Smooth muscle cell (in vitro differentiated cells): Measurements from ENCODE around the gene ZMAT5. TPM values are rescaled to one million over a fixed set of nuclear protein-coding genes. Genes with fewer than 3 reads are reported as not detected.
A peak's percentile ranks its signal among the peaks of the same experiment; 100 is the strongest.

Source experiments
- DNase-seq: peaks from one replicate; lab custom pipeline; 2025; ENCODE audit not compliant: unreplicated experiment; lab: John Stamatoyannopoulos, UW
- H2AFZ ChIP-seq: fragments of 200-600 bp; sonication (generic); 2 replicates; pipeline ENCODE4 v1.6.0; 2016; ENCODE audit warnings: antibody characterized with exemption, low read depth, mild to moderate bottlenecking
- H3F3A ChIP-seq: fragments of 200-600 bp; sonication (generic); 2 replicates; pipeline ENCODE4 v1.6.0; 2017; ENCODE audit warnings: antibody characterized with exemption, low read depth
- H3K27ac ChIP-seq: fragments of 200-600 bp; sonication (generic); 2 replicates; pipeline ENCODE4 v1.5.1; 2016; ENCODE audit warnings: low read depth, mild to moderate bottlenecking
- H3K27me3 ChIP-seq: fragments of 200-600 bp; sonication (generic); 2 replicates; pipeline ENCODE4 v1.6.1; 2016; ENCODE audit warnings: low read depth, mild to moderate bottlenecking
- H3K36me3 ChIP-seq: fragments of 200-600 bp; sonication (generic); 2 replicates; pipeline ENCODE4 v1.5.1; 2016; ENCODE audit warnings: low read depth
- H3K4me1 ChIP-seq: fragments of 200-600 bp; sonication (generic); 2 replicates; pipeline ENCODE4 v1.5.1; 2016; ENCODE audit warnings: low read depth
- H3K4me2 ChIP-seq: fragments of 200-600 bp; sonication (generic); 2 replicates; pipeline ENCODE4 v1.6.0; 2016; ENCODE audit warnings: mild to moderate bottlenecking
- H3K4me3 ChIP-seq: fragments of 200-600 bp; sonication (generic); 2 replicates; pipeline ENCODE4 v1.5.1; 2016; ENCODE audit warnings: mild to moderate bottlenecking
- H3K79me2 ChIP-seq: fragments of 200-600 bp; sonication (generic); 2 replicates; pipeline ENCODE4 v1.6.0; 2016; ENCODE audit warnings: low read depth, mild to moderate bottlenecking
- H3K9ac ChIP-seq: fragments of 200-600 bp; sonication (generic); 2 replicates; pipeline ENCODE4 v1.6.0; 2016; ENCODE audit warnings: low read depth
- H3K9me3 ChIP-seq: fragments of 200-600 bp; sonication (generic); replicated peaks from 2 replicates; pipeline ENCODE4 v1.5.1; 2016; ENCODE audit warnings: low read depth
- H4K20me1 ChIP-seq: fragments of 200-600 bp; sonication (generic); 2 replicates; pipeline ENCODE4 v1.6.0; 2016; ENCODE audit warnings: low read depth
- CTCF ChIP-seq: fragments of 200-600 bp; sonication (generic); IDR thresholded peaks from 2 replicates; pipeline ENCODE4 v1.5.1; 2017; ENCODE audit warnings: borderline replicate concordance, mild to moderate bottlenecking, antibody characterized with exemption; ENCODE audit not compliant: insufficient read depth, poor library complexity, severe bottlenecking
- WGBS: methylation state at CpG from one replicate; pipeline ENCODE4 v1.1.7; 2016; ENCODE audit warnings: low lambda C conversion rate; 5-methylcytosine and 5-hydroxymethylcytosine counted together
- polyA plus RNA-seq: library from polyadenylated mRNA; unstranded; fragments of >200 nt; fragmentation: Nextera tagmentation; extraction: Ambion mirVana; gene quantifications from 2 replicates; pipeline ENCODE4 v1.2.1, GENCODE V29; 2016
- total RNA-seq: library from RNA; depleted of rRNA; stranded (reverse); fragments of >200 nt; gene quantifications from 2 replicates; pipeline ENCODE4 v1.2.3, GENCODE V29; 2014

ZMAT5 gene
- total and polyA plus RNA-seq, 2 experiments from 2014 or later, result 26.0 to 57.8 TPM

- peaks cover 2% of the 10 kb centered on the region for H3K36me3 ChIP-seq
- 91% methylated on average over 5 of the region's 5 CpGs for WGBS
- no peak for DNase-seq
- H3K4me2 ChIP-seq, result no peak overlapping the region
- no peak overlapping the region for H3K9ac ChIP-seq
- no peak overlapping the region for H2AFZ ChIP-seq
- H3K79me2 ChIP-seq, result no peaks in the 10 kb centered on the region
- no peak for TF ChIP-seq CTCF
- no peaks in the 10 kb centered on the region for H4K20me1 ChIP-seq
- H3K27me3 ChIP-seq, result no peaks in the 10 kb centered on the region
- H3K4me3 ChIP-seq, result no peak overlapping the region
- no peaks in the 10 kb centered on the region for H3F3A ChIP-seq
- H3K9me3 ChIP-seq, result no peaks in the 10 kb centered on the region
- H3K4me1 ChIP-seq, result no peaks in the 10 kb centered on the region
- peak overlapping the region; percentile 53 for H3K27ac ChIP-seq
These were observed 47.2 kb upstream of the ZMAT5 start for GRCh38 chr22:29814003-29814402.

GRCh38 chr22:29813563-29813962 is 46.8 kb upstream of the ZMAT5 start:
- Histone ChIP-seq H3K9ac (no peak overlapping the region), H3K36me3 (peaks cover 2% of the 10 kb centered on the region), H3K4me2 (no peak overlapping the region), H3K9me3 (no peaks in the 10 kb centered on the region), H3K27me3 (no peaks in the 10 kb centered on the region), H3K79me2 (no peaks in the 10 kb centered on the region), H4K20me1 (no peaks in the 10 kb centered on the region), H3F3A (no peaks in the 10 kb centered on the region), H2AFZ (no peak overlapping the region), H3K27ac (peak overlapping the region; percentile 53), H3K4me1 (no peaks in the 10 kb centered on the region), H3K4me3 (no peak overlapping the region)
- 61% methylated on average over 3 of the region's 3 CpGs for WGBS
- DNase-seq, result no peak
- TF ChIP-seq CTCF, result peak; percentile 32

- WGBS, result 95% methylated on average over 8 of the region's 8 CpGs
- Histone ChIP-seq H3K27ac (no peak overlapping the region), H3K79me2 (no peaks in the 10 kb centered on the region), H4K20me1 (no peaks in the 10 kb centered on the region), H3K36me3 (peaks cover 2% of the 10 kb centered on the region), H3K4me2 (no peak overlapping the region), H3K9ac (no peak overlapping the region), H3K27me3 (no peaks in the 10 kb centered on the region), H3K9me3 (no peaks in the 10 kb centered on the region), H3K4me1 (no peaks in the 10 kb centered on the region), H3K4me3 (no peak overlapping the region), H3F3A (no peaks in the 10 kb centered on the region), H2AFZ (no peak overlapping the region)
- TF ChIP-seq CTCF, result no peak
- no peak for DNase-seq
These were observed 46.3 kb upstream of the ZMAT5 start for GRCh38 chr22:29813126-29813525.

GRCh38 chr22:29811377-29811776 is 44.6 kb upstream of the ZMAT5 start:
- no peak for TF ChIP-seq CTCF
- Histone ChIP-seq H2AFZ (no peak overlapping the region), H3K9me3 (no peaks in the 10 kb centered on the region), H4K20me1 (no peaks in the 10 kb centered on the region), H3K4me3 (no peak overlapping the region), H3K4me1 (no peaks in the 10 kb centered on the region), H3K79me2 (no peaks in the 10 kb centered on the region), H3K9ac (no peak overlapping the region), H3K36me3 (peaks cover 2% of the 10 kb centered on the region), H3F3A (no peaks in the 10 kb centered on the region), H3K27ac (no peak overlapping the region), H3K27me3 (no peaks in the 10 kb centered on the region), H3K4me2 (no peak overlapping the region)
- no peak for DNase-seq
- 96% methylated on average over 2 of the region's 2 CpGs for WGBS
